ENCODE results near the gene PRCP. TPM values are rescaled to one million over a fixed set of nuclear protein-coding genes. Genes with fewer than 3 reads are reported as not detected.

PRCP gene
- total RNA-seq, 1 experiment from 2014 or later: 22.7 TPM

DNA sequence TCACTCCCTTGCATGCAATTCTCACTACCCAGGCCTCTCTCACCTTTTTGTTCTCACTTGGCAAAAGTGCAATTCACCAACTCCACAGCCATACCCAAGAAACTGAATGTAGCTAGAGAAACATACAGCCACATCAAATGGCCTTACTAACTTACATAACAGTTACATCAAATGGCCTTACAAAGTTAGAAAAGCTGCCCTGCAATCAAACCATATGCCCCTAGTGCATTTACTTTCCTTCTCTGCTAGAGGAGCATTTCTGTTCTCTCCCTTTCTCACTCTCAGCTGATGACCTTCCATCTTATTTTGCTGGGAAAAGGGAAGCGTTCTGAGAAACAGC lies 10.3 kb downstream of the PRCP start:
- Mint-ChIP-seq H3K4me3 (ENCODE audit: low read depth, unreplicated experiment) (no peak overlapping the region), H3K36me3 (ENCODE audit: insufficient read depth, unreplicated experiment) (no peaks in the 10 kb centered on the region), H3K9me3 (ENCODE audit: low read depth, unreplicated experiment) (no peaks in the 10 kb centered on the region), H3K27ac (ENCODE audit: unreplicated experiment) (no peak overlapping the region), H3K4me1 (ENCODE audit: low read depth, unreplicated experiment) (no peaks in the 10 kb centered on the region), H3K27me3 (ENCODE audit: unreplicated experiment) (no peaks in the 10 kb centered on the region)
- intact Hi-C loops (cut with micrococcal nuclease; ENCODE audit: unreplicated experiment): no loop called here
- DNase-seq: no peak
- TF ChIP-seq, protein P1, sequence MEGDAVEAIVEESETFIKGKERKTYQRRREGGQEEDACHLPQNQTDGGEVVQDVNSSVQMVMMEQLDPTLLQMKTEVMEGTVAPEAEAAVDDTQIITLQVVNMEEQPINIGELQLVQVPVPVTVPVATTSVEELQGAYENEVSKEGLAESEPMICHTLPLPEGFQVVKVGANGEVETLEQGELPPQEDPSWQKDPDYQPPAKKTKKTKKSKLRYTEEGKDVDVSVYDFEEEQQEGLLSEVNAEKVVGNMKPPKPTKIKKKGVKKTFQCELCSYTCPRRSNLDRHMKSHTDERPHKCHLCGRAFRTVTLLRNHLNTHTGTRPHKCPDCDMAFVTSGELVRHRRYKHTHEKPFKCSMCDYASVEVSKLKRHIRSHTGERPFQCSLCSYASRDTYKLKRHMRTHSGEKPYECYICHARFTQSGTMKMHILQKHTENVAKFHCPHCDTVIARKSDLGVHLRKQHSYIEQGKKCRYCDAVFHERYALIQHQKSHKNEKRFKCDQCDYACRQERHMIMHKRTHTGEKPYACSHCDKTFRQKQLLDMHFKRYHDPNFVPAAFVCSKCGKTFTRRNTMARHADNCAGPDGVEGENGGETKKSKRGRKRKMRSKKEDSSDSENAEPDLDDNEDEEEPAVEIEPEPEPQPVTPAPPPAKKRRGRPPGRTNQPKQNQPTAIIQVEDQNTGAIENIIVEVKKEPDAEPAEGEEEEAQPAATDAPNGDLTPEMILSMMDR (IDR thresholded peaks at IDR 0.05; ENCODE audit: unreplicated experiment): no peak
- BruUV-seq (replicated peaks): no TSS peak
- CTCF ChIA-PET: no interaction called here

DNA sequence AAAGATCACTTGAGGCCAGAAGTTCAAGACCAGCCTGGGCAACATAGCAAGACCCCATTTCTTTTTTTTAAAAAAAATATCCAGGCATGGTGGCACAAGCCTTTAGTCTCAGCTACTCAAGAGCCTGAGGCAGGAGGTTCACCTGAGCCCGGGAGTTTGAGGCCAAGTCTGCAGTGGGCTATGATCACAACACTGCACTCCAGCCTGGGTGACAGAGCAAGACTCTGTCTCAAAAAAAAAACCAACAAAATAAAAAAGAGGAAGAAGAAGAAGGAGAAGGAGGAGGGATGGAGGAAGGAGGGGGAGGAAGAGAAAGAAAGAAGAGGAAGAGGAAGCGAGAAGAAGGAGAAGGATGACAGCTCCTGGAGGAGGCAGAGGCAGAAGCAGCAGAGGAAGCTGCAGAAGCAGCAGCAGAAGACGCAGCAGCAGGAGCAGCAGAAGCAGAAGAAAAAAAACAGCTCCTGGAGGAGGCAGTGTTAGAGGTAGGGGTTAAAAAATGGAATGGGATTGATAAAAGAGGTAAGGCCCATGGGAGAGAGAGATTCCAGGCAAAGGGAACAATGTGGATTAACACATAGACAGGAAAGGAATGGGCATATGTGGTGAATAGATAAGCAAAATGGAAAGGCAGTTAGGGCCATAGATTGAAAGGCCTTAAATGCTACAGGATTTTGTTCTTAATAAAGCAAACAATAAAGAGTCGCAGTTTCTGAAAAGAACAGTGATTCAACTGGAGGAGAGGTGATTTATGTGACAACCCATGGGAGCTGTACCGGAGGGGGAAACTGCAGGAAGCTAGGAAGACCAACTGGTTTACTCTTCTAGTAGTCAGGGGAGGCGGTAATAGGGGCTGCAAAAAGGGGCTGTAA lies 10.9 kb downstream of the PRCP start:
- Mint-ChIP-seq H3K4me1 (ENCODE audit: low read depth, unreplicated experiment) (no peaks in the 10 kb centered on the region), H3K4me3 (ENCODE audit: low read depth, unreplicated experiment) (no peak overlapping the region), H3K27me3 (ENCODE audit: unreplicated experiment) (no peaks in the 10 kb centered on the region), H3K9me3 (ENCODE audit: low read depth, unreplicated experiment) (no peaks in the 10 kb centered on the region), H3K36me3 (ENCODE audit: insufficient read depth, unreplicated experiment) (no peaks in the 10 kb centered on the region), H3K27ac (ENCODE audit: unreplicated experiment) (no peak overlapping the region)
- BruUV-seq (replicated peaks): no TSS peak
- TF ChIP-seq, protein P1 (IDR thresholded peaks at IDR 0.05; ENCODE audit: unreplicated experiment): no peak
- no peak for DNase-seq
- intact Hi-C loops (cut with micrococcal nuclease; ENCODE audit: unreplicated experiment): no loop called here
- CTCF ChIA-PET: no interaction called here

DNA sequence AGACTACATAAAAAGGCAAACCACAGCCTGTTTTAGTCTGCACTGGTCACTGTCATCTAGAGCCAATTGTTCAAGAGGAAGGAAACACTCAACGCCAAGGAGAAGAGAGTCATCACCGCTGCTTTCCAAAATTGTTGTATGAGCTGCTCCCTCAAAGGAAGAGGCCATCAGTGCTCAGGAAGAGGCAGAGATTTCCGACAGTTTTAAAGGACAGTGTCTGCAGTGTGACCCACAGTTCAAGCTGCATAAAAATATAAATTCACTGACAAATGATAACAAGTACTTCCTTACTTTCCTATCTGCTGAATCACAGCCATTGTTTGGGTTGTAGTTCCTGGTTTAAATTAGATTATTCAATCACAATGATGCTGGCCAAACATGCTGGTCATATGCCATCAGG lies 16.4 kb downstream of the PRCP start:
- CTCF ChIA-PET: no interaction called here

DNA sequence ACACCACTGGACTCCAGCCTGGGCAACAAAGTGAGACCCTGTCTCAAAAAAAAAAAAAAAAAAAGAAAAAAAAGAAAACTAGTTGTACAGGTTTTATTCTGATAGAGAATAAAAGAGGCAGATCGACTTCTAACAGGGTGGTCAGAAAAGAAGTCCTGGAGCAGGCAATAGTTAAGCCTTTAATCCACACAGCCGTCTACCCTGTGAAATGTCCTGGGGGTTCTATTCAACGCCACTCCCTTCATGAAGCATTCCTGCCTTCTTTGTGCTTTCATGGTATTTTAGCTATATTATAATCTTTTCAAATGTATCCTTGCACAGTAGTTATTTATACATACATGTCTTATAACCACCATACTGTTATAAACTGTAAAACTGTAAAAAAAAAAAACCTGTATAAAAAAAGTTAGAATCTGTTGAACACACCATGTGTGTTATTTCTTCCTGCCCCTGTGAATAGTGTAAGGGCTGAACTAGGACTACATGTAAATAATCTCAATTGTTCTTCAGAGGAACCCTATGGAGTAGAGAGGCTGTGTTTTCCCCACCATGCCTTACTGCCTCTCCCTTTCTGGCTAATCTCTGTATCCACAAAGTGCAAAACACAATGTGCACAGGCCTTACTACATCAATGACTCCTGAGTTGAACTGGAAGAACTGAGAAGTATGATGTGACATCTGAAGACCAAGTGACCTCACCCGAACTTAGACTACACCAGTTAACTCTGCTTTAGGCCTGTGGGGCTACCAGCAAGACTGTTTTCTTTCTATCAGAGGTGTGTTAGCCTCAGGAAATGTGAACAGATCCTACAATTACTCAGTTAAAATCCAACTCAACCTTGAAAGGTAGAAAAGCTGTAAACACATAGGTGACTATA lies 25.3 kb downstream of the PRCP start:
- TF ChIP-seq, protein P1 (IDR thresholded peaks at IDR 0.05; ENCODE audit: unreplicated experiment): no peak
- H3K9me3 Mint-ChIP-seq (ENCODE audit: low read depth, unreplicated experiment): peaks cover 3% of the 10 kb centered on the region
- H3K36me3 Mint-ChIP-seq (ENCODE audit: insufficient read depth, unreplicated experiment): no peaks in the 10 kb centered on the region
- BruUV-seq (replicated peaks): no TSS peak
- intact Hi-C loops (cut with micrococcal nuclease; ENCODE audit: unreplicated experiment): no loop called here
- H3K27ac Mint-ChIP-seq (ENCODE audit: unreplicated experiment): no peak overlapping the region
- CTCF ChIA-PET: no interaction called here
- DNase-seq: no peak
- no peaks in the 10 kb centered on the region for H3K27me3 Mint-ChIP-seq (ENCODE audit: unreplicated experiment)
- no peaks in the 10 kb centered on the region for H3K4me1 Mint-ChIP-seq (ENCODE audit: low read depth, unreplicated experiment)
- no peak overlapping the region for H3K4me3 Mint-ChIP-seq (ENCODE audit: low read depth, unreplicated experiment)

More for the DNA sequence above, 16.4 kb downstream of the PRCP start:
- DNase-seq: no peak
- Mint-ChIP-seq H3K9me3 (ENCODE audit: low read depth, unreplicated experiment) (peaks cover 3% of the 10 kb centered on the region), H3K27ac (ENCODE audit: unreplicated experiment) (no peak overlapping the region), H3K4me3 (ENCODE audit: low read depth, unreplicated experiment) (no peak overlapping the region), H3K4me1 (ENCODE audit: low read depth, unreplicated experiment) (no peaks in the 10 kb centered on the region), H3K36me3 (ENCODE audit: insufficient read depth, unreplicated experiment) (no peaks in the 10 kb centered on the region), H3K27me3 (ENCODE audit: unreplicated experiment) (no peaks in the 10 kb centered on the region)
- no TSS peak for BruUV-seq (replicated peaks)
- intact Hi-C loops (cut with micrococcal nuclease; ENCODE audit: unreplicated experiment): no loop called here
- TF ChIP-seq, protein P1 (IDR thresholded peaks at IDR 0.05; ENCODE audit: unreplicated experiment): no peak
